MCF 10A (cell line): ENCODE measurements around the gene ATL1. TPM values are rescaled to one million over a fixed set of nuclear protein-coding genes. Genes with fewer than 3 reads are reported as not detected.

Experiments
- BruUV-seq: library from RNA; stranded (reverse); fragments of 400-500 nt; replicated peaks from 2 replicates; lab custom pipeline; 2021; lab: Mats Ljungman, UMichigan
- CTCF ChIA-PET: fragments of 300-600 bp; sonication (Branson Sonifier 250); formaldehyde crosslinking; extraction: SDS; loops from one replicate; lab custom pipeline; 2021; ENCODE audit warnings: antibody characterized with exemption, inconsistent platforms; lab: Yijun Ruan, JAX
- POLR2A ChIA-PET: fragments of 300-600, 350-650 bp; sonication (Branson Sonifier 250); formaldehyde crosslinking; extraction: SDS; loops from one replicate; lab custom pipeline; 2020; ENCODE audit warnings: antibody characterized with exemption, inconsistent platforms; lab: Yijun Ruan, JAX
- DNase-seq: peaks from one replicate; pipeline ENCODE4 v3.0.0-alpha.2; 2018; ENCODE audit not compliant: unreplicated experiment
- H3K27ac Mint-ChIP-seq: one replicate; pipeline ENCODE4 v1.8.0; 2022; ENCODE audit warnings: mild to moderate bottlenecking, low read depth, mixed read lengths; ENCODE audit not compliant: unreplicated experiment
- H3K27me3 Mint-ChIP-seq: one replicate; pipeline ENCODE4 v1.8.0; 2022; ENCODE audit warnings: mixed read lengths; ENCODE audit not compliant: insufficient read depth, unreplicated experiment
- H3K36me3 Mint-ChIP-seq: one replicate; pipeline ENCODE4 v1.8.0; 2022; ENCODE audit warnings: mild to moderate bottlenecking, moderate library complexity, mixed read lengths; ENCODE audit not compliant: insufficient read depth, unreplicated experiment
- H3K4me1 Mint-ChIP-seq: one replicate; pipeline ENCODE4 v1.8.0; 2022; ENCODE audit warnings: mixed read lengths; ENCODE audit not compliant: insufficient read depth, unreplicated experiment
- H3K4me3 Mint-ChIP-seq: one replicate; pipeline ENCODE4 v1.8.0; 2022; ENCODE audit warnings: mild to moderate bottlenecking, moderate library complexity, mixed read lengths; ENCODE audit not compliant: unreplicated experiment
- H3K9me3 Mint-ChIP-seq: one replicate; pipeline ENCODE4 v1.8.0; 2022; ENCODE audit warnings: mixed read lengths; ENCODE audit not compliant: unreplicated experiment
- intact Hi-C: fragments of 100-400 bp; cut with micrococcal nuclease; formaldehyde crosslinking; loops from 2 replicates; pipeline ENCODE4 v1.14.1; 2022
- total RNA-seq: library from RNA; stranded (reverse); gene quantifications from 2 replicates; pipeline ENCODE4 v1.2.3, GENCODE V29; 2022
- TF ChIP-seq, protein P1 (sequence below): fragments of 200-600 bp; IDR thresholded peaks from one replicate; pipeline ENCODE4 v1.8.0; 2022; ENCODE audit warnings: antibody characterized with exemption, mild to moderate bottlenecking; ENCODE audit not compliant: unreplicated experiment

The ATL1 gene
- total RNA-seq, 1 experiment from 2014 or later: 3.3 TPM

DNA sequence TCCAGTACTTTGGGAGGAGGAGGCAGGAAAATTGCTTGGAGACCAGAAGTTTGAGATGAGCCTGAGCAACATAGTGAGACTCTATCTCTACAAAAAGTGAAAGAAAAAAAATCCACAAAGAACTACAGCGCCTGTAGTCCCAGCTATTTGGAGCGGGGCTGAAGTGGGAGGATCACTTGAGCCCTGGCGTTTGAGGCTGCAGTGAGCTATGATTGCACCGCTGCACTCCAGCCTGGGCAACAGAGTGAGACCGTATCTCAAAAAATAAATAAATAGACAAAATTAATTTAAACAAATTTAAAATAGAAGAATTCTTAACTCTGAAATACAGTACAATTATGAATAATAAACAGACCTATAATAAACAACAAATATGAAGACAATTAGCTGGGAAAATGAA is 40.9 kb downstream of the ATL1 start:
- CTCF ChIA-PET: interaction anchor here (0.5 to 2.8 kb wide), 27 partner anchors 16 to 342 kb away, joined by 3 to 37 read pairs (median 4); partner anchors contain the start of genes ATL1 and SAV1
- peak; percentile 59 for DNase-seq
- POLR2A ChIA-PET: interaction anchor here (0.5 to 2.8 kb wide), 37 partner anchors 9 to 289 kb away, joined by 3 to 57 read pairs (median 4); partner anchors contain the start of genes ATL1, DMAC2L, L2HGDH and MAP4K5
- intact Hi-C loops: loop anchor here (1.0 to 2.0 kb wide), 3 partner anchors 58 to 172 kb away; no protein-coding TSS in a partner anchor
- Mint-ChIP-seq H3K27ac (peak overlapping the region; percentile 98), H3K4me1 (peaks cover 46% of the 10 kb centered on the region), H3K36me3 (no peaks in the 10 kb centered on the region), H3K9me3 (no peaks in the 10 kb centered on the region), H3K27me3 (no peaks in the 10 kb centered on the region), H3K4me3 (peak overlapping the region; percentile 59)
- TSS peak; percentile 88 for BruUV-seq
- TF ChIP-seq, protein P1, sequence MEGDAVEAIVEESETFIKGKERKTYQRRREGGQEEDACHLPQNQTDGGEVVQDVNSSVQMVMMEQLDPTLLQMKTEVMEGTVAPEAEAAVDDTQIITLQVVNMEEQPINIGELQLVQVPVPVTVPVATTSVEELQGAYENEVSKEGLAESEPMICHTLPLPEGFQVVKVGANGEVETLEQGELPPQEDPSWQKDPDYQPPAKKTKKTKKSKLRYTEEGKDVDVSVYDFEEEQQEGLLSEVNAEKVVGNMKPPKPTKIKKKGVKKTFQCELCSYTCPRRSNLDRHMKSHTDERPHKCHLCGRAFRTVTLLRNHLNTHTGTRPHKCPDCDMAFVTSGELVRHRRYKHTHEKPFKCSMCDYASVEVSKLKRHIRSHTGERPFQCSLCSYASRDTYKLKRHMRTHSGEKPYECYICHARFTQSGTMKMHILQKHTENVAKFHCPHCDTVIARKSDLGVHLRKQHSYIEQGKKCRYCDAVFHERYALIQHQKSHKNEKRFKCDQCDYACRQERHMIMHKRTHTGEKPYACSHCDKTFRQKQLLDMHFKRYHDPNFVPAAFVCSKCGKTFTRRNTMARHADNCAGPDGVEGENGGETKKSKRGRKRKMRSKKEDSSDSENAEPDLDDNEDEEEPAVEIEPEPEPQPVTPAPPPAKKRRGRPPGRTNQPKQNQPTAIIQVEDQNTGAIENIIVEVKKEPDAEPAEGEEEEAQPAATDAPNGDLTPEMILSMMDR: no peak

DNA sequence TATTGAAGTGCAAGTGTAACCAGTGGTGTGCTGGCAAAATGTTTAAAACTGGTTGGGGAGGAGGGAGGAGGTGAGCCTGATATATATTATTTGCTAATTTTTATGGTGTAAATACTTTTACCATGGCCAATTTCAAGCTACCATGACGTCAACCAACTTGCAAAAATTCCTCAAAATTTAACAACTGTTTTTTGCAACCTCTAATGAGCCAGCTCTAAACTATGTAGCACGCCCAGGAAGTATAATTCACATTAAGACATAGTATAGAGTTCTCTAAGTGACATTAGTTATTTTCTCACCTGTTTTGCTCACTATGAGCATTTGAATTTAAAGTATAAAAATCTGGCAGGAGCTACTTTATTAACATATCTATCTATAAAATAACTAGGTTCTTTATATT is 41.4 kb downstream of the ATL1 start:
- Mint-ChIP-seq H3K27me3 (no peaks in the 10 kb centered on the region), H3K4me3 (no peak overlapping the region), H3K36me3 (no peaks in the 10 kb centered on the region), H3K4me1 (peaks cover 48% of the 10 kb centered on the region), H3K27ac (peak overlapping the region; percentile 98), H3K9me3 (no peaks in the 10 kb centered on the region)
- ChIA-PET CTCF (interaction anchor here (0.9 to 2.8 kb wide), 17 partner anchors 15 to 256 kb away, joined by 3 to 37 read pairs (median 5); partner anchors contain the start of gene ATL1), POLR2A (interaction anchor here (0.5 to 2.8 kb wide), 26 partner anchors 9 to 468 kb away, joined by 3 to 57 read pairs (median 4); partner anchors contain the start of genes ATL1, DMAC2L, L2HGDH and NIN)
- intact Hi-C loops: loop anchor here (2.0 kb wide), 1 partner anchor 65 kb away; no protein-coding TSS in a partner anchor
- BruUV-seq: no TSS peak
- peak; percentile 32 for DNase-seq
- TF ChIP-seq, protein P1: no peak

DNA sequence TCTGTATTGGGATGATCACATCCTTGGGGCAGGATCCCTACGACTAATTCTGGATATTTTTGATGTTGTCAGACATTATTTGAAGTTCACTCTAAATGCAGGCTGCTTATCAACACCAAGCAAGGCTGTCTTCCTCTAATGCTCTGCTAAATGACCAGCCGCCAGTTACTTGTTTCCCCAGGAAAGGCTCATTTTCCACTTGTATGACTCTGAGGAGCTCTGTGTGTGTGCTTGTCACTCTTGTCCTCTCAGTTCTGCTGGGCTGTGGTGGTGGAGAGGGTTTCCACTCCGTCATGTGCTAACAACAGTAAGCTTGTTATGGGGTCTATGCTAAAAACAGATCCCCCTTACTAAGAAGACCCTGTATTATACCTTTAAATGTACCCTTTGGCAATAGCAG is 42.1 kb downstream of the ATL1 start:
- no peaks in the 10 kb centered on the region for H3K9me3 Mint-ChIP-seq
- H3K36me3 Mint-ChIP-seq: no peaks in the 10 kb centered on the region
- TF ChIP-seq, protein P1: no peak
- H3K27me3 Mint-ChIP-seq: no peaks in the 10 kb centered on the region
- H3K4me3 Mint-ChIP-seq: no peak overlapping the region
- DNase-seq: no peak
- intact Hi-C loops: no loop called here
- BruUV-seq: no TSS peak
- CTCF ChIA-PET: interaction anchor here (0.6 to 2.8 kb wide), 7 partner anchors 14 to 255 kb away, joined by 3 to 37 read pairs (median 5); no protein-coding TSS in a partner anchor
- H3K27ac Mint-ChIP-seq: peak overlapping the region; percentile 98
- H3K4me1 Mint-ChIP-seq: peaks cover 48% of the 10 kb centered on the region
- POLR2A ChIA-PET: interaction anchor here (0.6 to 2.8 kb wide), 13 partner anchors 8 to 468 kb away, joined by 3 to 57 read pairs (median 5); partner anchors contain the start of genes ATL1 and SAV1

DNA sequence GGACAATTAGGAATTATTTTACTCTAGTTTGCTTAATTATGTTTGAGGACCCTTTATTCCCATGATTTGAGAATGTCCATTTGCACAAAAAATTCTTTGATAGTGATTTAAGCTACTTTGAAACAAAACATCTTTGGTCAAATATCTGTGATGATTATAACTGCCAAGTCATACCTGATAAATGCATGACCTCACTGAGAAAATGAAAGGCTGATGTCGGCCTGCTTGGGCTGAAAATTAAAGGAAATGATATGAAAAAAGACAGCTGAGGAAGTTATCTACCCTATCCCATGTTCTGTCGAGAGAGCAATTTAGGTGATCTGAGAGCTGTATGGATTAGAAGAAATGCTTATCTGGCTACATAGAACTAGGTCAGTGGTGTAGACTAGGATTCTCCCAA is 43.6 kb downstream of the ATL1 start:
- no TSS peak for BruUV-seq
- no peak overlapping the region for H3K4me3 Mint-ChIP-seq
- ChIA-PET POLR2A (interaction anchor here (0.7 to 1.1 kb wide), 2 partner anchors 14 to 30 kb away, joined by 3 read pairs; no protein-coding TSS in a partner anchor), CTCF (interaction anchor here (1.0 to 1.6 kb wide), 2 partner anchors 16 to 63 kb away, joined by 3 to 9 read pairs; no protein-coding TSS in a partner anchor)
- H3K4me1 Mint-ChIP-seq: peaks cover 48% of the 10 kb centered on the region
- TF ChIP-seq, protein P1: no peak
- no peaks in the 10 kb centered on the region for H3K27me3 Mint-ChIP-seq
- no peak for DNase-seq
- no peaks in the 10 kb centered on the region for H3K9me3 Mint-ChIP-seq
- intact Hi-C loops: no loop called here
- H3K36me3 Mint-ChIP-seq: no peaks in the 10 kb centered on the region
- no peak overlapping the region for H3K27ac Mint-ChIP-seq
